ENCODE measurements around the gene GSTA1. TPM values are rescaled to one million over a fixed set of nuclear protein-coding genes. Genes with fewer than 3 reads are reported as not detected.
"Not testable (repeated sequence)": the region's sequence is repeated elsewhere in the genome, so short reads cannot be mapped to it uniquely, and the experiment has no call there.

GSTA1 gene
- polyA plus RNA-seq, 1 experiment, result not detected

DNA sequence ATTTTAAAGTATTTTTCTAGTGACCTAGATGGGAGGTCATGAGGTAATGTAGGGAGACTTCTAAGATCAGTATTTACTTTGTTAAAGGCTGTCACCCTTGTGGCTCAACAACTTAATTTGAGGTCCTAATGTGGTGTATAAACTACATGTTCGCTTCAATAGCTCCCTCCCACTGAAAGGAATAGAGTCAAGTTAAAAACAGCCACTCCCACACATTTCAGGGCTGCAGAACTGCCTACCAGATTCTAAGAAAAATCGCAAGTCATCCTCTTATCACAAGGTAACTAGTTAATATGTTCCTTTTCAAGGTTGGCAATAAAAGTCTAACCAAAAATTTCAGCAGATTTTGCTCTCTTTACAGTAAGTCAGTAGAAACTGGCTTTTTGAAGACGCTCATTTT is 15.1 kb downstream of the GSTA1 start:
- no peak overlapping the region for H3K4me3 ChIP-seq (ENCODE audit: low read depth, low read length)
- no peak for DNase-seq (ENCODE audit: low read depth, low spot score)
- H3K9me3 ChIP-seq (ENCODE audit: control insufficient read depth, insufficient read depth, low read length), result peaks cover 8% of the 10 kb centered on the region; the same call in 1 of the 2 replicates
- ChIA-PET CTCF (no interaction called here), POLR2A (no interaction called here)
- H3K27ac ChIP-seq (ENCODE audit: low read depth, low read length), result no peak overlapping the region
- H3K27me3 ChIP-seq (ENCODE audit: control insufficient read depth, insufficient read depth, low read length), result no peaks in the 10 kb centered on the region
- TF ChIP-seq, protein P1, sequence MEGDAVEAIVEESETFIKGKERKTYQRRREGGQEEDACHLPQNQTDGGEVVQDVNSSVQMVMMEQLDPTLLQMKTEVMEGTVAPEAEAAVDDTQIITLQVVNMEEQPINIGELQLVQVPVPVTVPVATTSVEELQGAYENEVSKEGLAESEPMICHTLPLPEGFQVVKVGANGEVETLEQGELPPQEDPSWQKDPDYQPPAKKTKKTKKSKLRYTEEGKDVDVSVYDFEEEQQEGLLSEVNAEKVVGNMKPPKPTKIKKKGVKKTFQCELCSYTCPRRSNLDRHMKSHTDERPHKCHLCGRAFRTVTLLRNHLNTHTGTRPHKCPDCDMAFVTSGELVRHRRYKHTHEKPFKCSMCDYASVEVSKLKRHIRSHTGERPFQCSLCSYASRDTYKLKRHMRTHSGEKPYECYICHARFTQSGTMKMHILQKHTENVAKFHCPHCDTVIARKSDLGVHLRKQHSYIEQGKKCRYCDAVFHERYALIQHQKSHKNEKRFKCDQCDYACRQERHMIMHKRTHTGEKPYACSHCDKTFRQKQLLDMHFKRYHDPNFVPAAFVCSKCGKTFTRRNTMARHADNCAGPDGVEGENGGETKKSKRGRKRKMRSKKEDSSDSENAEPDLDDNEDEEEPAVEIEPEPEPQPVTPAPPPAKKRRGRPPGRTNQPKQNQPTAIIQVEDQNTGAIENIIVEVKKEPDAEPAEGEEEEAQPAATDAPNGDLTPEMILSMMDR (IDR thresholded peaks at IDR 0.05; ENCODE audit: low read depth, low read length), result no peak

DNA sequence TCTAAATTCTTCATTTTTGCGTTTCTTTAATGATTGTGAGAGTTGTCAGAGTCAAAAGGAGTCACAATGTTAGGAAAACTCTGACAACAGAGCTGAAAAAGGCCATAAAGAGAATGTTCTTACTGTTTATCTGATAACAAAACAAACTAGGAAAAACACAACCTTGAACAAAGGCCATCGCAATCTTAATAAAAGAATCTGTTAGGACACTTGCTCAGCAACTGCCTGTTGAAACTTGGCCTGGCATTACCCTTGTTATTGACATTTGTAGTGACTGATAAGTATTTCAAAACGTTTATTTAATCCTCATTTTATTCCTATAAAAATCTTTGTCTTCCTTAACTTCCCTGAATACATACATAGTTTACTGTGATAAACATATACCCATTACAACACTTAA is 15.7 kb downstream of the GSTA1 start:
- TF ChIP-seq, protein P1 (IDR thresholded peaks at IDR 0.05; ENCODE audit: low read depth, low read length), result no peak
- no peak overlapping the region for H3K27ac ChIP-seq (ENCODE audit: low read depth, low read length)
- no peak for DNase-seq (ENCODE audit: low read depth, low spot score)
- H3K9me3 ChIP-seq (ENCODE audit: control insufficient read depth, insufficient read depth, low read length), result peaks cover 8% of the 10 kb centered on the region; the same call in 1 of the 2 replicates
- ChIA-PET POLR2A (no interaction called here), CTCF (no interaction called here)
- H3K27me3 ChIP-seq (ENCODE audit: control insufficient read depth, insufficient read depth, low read length), result no peaks in the 10 kb centered on the region
- no peak overlapping the region for H3K4me3 ChIP-seq (ENCODE audit: low read depth, low read length)

DNA sequence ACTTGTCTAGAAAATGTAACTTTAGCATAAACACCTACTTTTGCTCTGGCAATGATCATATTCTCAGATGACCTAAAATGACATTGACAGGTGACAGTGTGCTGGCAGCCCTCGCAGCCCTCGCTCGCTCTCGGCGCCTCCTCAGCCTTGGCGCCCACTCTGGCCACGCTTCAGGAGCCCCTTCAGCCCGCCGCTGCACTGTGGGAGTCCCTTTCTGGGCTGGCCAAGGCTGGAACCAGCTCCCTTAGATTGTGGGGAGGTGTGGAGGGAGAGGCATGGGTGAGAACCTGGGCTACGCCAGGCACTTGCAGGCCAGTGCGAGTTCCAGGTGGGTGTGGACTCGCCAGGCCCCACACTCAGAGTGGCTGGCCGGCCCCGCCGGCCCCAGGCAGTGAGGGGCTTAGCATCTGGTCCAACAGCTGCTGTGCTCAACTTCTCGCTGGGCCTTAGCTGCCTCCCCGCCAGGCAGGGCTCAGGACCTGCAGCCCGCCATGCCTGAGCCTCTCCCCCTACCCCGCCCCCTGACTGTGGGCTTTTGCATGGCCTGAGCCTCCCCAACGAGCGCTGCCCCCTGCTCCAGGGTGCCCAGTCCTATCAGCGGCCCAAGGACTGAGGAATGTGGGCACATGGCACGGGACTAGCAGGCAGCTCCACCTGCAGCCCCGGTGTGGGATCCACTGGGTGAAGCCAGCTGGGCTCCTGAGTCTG is 17.2 kb downstream of the GSTA1 start:
- no peak for DNase-seq (ENCODE audit: low read depth, low spot score)
- H3K9me3 ChIP-seq (ENCODE audit: control insufficient read depth, insufficient read depth, low read length), result peaks cover 8% of the 10 kb centered on the region; the same call in 1 of the 2 replicates
- no peak overlapping the region for H3K27ac ChIP-seq (ENCODE audit: low read depth, low read length)
- H3K4me3 ChIP-seq (ENCODE audit: low read depth, low read length), result no peak overlapping the region
- POLR2A ChIA-PET, result no interaction called here
- TF ChIP-seq, protein P1 (IDR thresholded peaks at IDR 0.05; ENCODE audit: low read depth, low read length), result no peak
- H3K27me3 ChIP-seq (ENCODE audit: control insufficient read depth, insufficient read depth, low read length), result no peaks in the 10 kb centered on the region
- CTCF ChIA-PET, result interaction anchor here (0.6 kb wide), 1 partner anchor 651 kb away, joined by 4 read pairs; no protein-coding TSS in a partner anchor

DNA sequence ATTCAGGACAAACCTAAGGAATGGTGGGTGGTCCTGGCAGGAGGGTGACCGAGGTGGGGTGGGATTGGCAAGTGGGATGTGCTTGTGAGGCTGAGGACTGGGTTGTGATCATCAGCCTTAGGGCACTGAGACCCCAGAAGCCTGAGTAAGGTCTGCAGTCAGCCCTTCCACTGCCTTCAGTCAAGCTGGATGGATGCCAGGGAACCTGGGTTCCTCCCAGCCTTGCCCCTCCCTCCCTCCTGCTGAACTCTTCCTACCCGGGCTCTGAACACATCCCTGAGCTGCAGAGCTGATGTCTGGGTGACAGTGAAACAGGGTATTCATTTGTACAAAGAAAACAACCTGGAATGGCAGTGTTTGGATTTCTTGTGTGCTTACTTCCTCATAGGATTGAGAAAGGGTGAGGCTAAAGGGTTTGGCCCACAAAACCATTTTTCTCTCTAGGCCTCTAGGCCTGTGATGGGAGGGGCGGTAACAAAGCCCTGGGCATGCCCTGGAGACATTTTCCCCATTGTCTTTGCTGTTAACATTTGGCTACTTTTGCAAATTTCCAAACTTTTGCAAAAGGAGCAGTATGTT is 20.8 kb downstream of the GSTA1 start:
- H3K27ac ChIP-seq (ENCODE audit: low read depth, low read length); DNase-seq (ENCODE audit: low read depth, low spot score); POLR2A ChIA-PET; CTCF ChIA-PET; H3K4me3 ChIP-seq (ENCODE audit: low read depth, low read length); H3K27me3 ChIP-seq (ENCODE audit: control insufficient read depth, insufficient read depth, low read length); H3K9me3 ChIP-seq (ENCODE audit: control insufficient read depth, insufficient read depth, low read length): not testable (repeated sequence)

DNA sequence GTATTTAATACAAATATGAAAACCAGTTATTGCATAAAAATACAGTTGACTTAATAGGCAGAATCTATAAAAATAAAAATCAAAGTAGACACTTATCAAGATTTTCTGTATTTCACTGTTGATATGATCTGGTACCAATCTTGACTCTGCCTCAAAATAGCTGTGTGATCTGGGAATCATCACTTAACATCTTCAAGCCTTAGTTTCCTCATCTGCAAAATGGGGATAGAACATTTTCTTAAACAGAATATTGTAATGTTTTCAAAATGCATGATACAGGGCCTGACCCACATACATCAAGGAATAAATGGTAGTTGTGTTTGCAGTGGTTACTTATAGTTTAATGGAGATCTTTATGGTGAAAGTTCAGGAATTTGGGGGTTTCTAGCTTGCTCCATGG is 21.4 kb downstream of the GSTA1 start:
- DNase-seq (ENCODE audit: low read depth, low spot score); H3K9me3 ChIP-seq (ENCODE audit: control insufficient read depth, insufficient read depth, low read length); CTCF ChIA-PET; H3K27me3 ChIP-seq (ENCODE audit: control insufficient read depth, insufficient read depth, low read length); H3K27ac ChIP-seq (ENCODE audit: low read depth, low read length); POLR2A ChIA-PET; H3K4me3 ChIP-seq (ENCODE audit: low read depth, low read length): not testable (repeated sequence)

DNA sequence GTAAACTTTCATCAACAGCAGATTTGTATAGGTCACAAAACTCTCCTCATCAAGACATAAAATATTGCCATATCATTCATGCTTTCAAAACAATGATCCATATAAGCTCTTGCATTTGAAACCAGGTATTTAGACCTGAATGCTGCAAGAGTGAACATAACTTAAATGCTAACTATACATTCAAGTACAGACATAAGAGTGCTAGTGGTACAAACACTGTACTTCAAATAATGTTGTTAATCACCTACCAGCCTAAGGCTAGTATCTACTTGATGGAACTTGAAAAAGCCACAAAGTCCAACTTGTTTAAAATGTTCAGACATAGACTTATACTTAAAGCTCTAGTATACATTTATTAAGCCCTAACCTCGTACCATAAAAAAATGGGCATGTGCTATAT is 24.4 kb downstream of the GSTA1 start:
- TF ChIP-seq, protein P1 (IDR thresholded peaks at IDR 0.05; ENCODE audit: low read depth, low read length), result no peak
- Histone ChIP-seq H3K4me3 (ENCODE audit: low read depth, low read length) (no peak overlapping the region), H3K9me3 (ENCODE audit: control insufficient read depth, insufficient read depth, low read length) (no peaks in the 10 kb centered on the region), H3K27ac (ENCODE audit: low read depth, low read length) (no peak overlapping the region), H3K27me3 (ENCODE audit: control insufficient read depth, insufficient read depth, low read length) (peaks cover 4% of the 10 kb centered on the region)
- ChIA-PET CTCF (interaction anchor here (0.6 kb wide), 1 partner anchor 21 kb away, joined by 3 read pairs; no protein-coding TSS in a partner anchor), POLR2A (no interaction called here)
- no peak for DNase-seq (ENCODE audit: low read depth, low spot score)

DNA sequence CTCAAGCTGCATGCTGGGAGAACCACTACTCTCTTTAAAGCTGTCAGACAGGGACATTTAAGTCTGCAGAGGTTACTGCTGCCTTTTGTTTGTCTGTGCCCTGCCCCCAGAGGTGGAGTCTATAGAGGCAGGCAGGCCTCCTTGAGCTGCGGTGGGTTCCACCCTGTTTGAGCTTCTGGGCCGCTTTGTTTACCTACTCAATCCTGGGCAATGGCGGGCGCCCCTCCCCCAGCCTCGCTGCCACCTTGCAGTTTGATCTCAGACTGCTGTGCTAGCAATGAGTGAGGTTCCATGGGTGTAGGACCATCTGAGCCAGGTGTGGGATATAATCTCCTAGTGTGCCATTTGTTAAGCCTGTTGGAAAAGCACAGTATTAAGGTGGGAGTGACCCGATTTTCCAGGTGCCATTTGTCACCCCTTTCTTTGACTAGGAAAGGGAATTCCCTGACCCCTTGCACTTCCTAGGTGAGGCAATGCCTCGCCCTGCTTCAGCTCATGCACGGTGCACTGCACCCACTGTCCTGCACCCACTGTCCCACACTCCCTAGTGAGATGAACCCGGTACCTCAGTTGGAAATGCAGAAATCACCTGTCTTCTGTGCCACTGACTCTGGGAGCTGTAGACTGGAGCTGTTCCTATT is 26.8 kb downstream of the GSTA1 start:
- DNase-seq (ENCODE audit: low read depth, low spot score); H3K27ac ChIP-seq (ENCODE audit: low read depth, low read length); H3K27me3 ChIP-seq (ENCODE audit: control insufficient read depth, insufficient read depth, low read length); H3K9me3 ChIP-seq (ENCODE audit: control insufficient read depth, insufficient read depth, low read length); CTCF ChIA-PET; POLR2A ChIA-PET; H3K4me3 ChIP-seq (ENCODE audit: low read depth, low read length): not testable (repeated sequence)

DNA sequence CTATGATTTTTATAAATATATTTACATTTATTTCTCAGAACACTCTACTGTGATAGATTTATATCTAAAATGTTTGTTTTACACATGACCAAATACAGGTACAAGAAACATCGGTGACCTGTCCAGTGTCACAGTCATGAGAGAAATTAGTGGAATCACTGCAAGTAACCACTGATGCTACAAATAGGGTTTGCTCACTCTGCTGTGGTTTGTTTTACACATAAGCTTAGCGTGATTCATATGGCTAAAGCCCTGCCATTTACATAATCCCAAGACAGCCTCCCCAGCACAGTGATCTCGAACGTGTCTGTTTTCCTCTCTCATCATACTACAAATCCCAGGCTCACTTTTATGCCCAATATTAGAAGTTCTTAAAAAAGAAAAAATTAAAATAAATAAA is 34.2 kb downstream of the GSTA1 start:
- POLR2A ChIA-PET; H3K27ac ChIP-seq (ENCODE audit: low read depth, low read length); H3K27me3 ChIP-seq (ENCODE audit: control insufficient read depth, insufficient read depth, low read length); H3K9me3 ChIP-seq (ENCODE audit: control insufficient read depth, insufficient read depth, low read length); H3K4me3 ChIP-seq (ENCODE audit: low read depth, low read length); DNase-seq (ENCODE audit: low read depth, low spot score); CTCF ChIA-PET: not testable (repeated sequence)
